Measurements from ENCODE around the gene ZBTB33. TPM values are rescaled to one million over a fixed set of nuclear protein-coding genes. Genes with fewer than 3 reads are reported as not detected.

Gene ZBTB33
- total RNA-seq, 1 donor from 2014 or later: 45.6 TPM

GRCh38 chrX:120282697-120283096 is 32.1 kb downstream of the ZBTB33 start:
- DNase-seq (ENCODE audit: low spot score): no peak
- H3K4me1 ChIP-seq: no peaks in the 10 kb centered on the region
- H3K27ac Mint-ChIP-seq: no peak overlapping the region

GRCh38 chrX:120286733-120287512 is 36.3 kb downstream of the ZBTB33 start:
- H3K27ac ChIP-seq: no peak overlapping the region
- no peak for TF ChIP-seq EZH2 (IDR thresholded peaks at IDR 0.05)
- no peak for TF ChIP-seq EZH2phosphoT487 (IDR thresholded peaks at IDR 0.05)
- TF ChIP-seq CTCF (IDR thresholded peaks at IDR 0.05): no peak
- H3K9me3 ChIP-seq (ENCODE audit: low read depth): no peaks in the 10 kb centered on the region
- H3K4me3 ChIP-seq: no peak overlapping the region
- H3K27me3 Mint-ChIP-seq (ENCODE audit: insufficient read depth, low read depth): no peaks in the 10 kb centered on the region
- no peak overlapping the region for H3K4me2 ChIP-seq
- no peaks in the 10 kb centered on the region for H3K36me3 Mint-ChIP-seq
- no peaks in the 10 kb centered on the region for H3F3A ChIP-seq (ENCODE audit: low read depth)
- H3K27me3 ChIP-seq: no peaks in the 10 kb centered on the region
- H4K20me1 ChIP-seq (ENCODE audit: low read depth): no peaks in the 10 kb centered on the region
- no peaks in the 10 kb centered on the region for H3K9me3 Mint-ChIP-seq
- H3K4me3 Mint-ChIP-seq: no peak overlapping the region
- no peaks in the 10 kb centered on the region for H3K4me1 ChIP-seq
- no peak for DNase-seq (ENCODE audit: low spot score)
- no peaks in the 10 kb centered on the region for H3K36me3 ChIP-seq
- H2AFZ ChIP-seq (replicated peaks): no peak overlapping the region
- H3K27ac Mint-ChIP-seq: no peak overlapping the region
- H3K79me2 ChIP-seq (ENCODE audit: low read depth): no peaks in the 10 kb centered on the region
- peaks cover 6% of the 10 kb centered on the region for H3K4me1 Mint-ChIP-seq
- no peak overlapping the region for H3K9ac ChIP-seq

More at GRCh38 chrX:120282697-120283096, 32.1 kb downstream of the ZBTB33 start:
- H3K36me3 Mint-ChIP-seq: peaks cover 2% of the 10 kb centered on the region
- Histone ChIP-seq H3K4me3 (no peak overlapping the region), H3K9me3 (ENCODE audit: low read depth) (no peaks in the 10 kb centered on the region), H3K9ac (no peak overlapping the region), H3K79me2 (ENCODE audit: low read depth) (no peaks in the 10 kb centered on the region), H3K4me2 (no peak overlapping the region), H3K27me3 (no peaks in the 10 kb centered on the region), H3K27ac (no peak overlapping the region), H4K20me1 (ENCODE audit: low read depth) (no peaks in the 10 kb centered on the region), H3K36me3 (no peaks in the 10 kb centered on the region), H2AFZ (replicated peaks) (no peak overlapping the region), H3F3A (ENCODE audit: low read depth) (no peaks in the 10 kb centered on the region)
- H3K27me3 Mint-ChIP-seq (ENCODE audit: insufficient read depth, low read depth): peaks cover 3% of the 10 kb centered on the region
- no peaks in the 10 kb centered on the region for H3K9me3 Mint-ChIP-seq
- H3K4me3 Mint-ChIP-seq: no peak overlapping the region
- TF ChIP-seq EZH2 (IDR thresholded peaks at IDR 0.05) (no peak), EZH2phosphoT487 (IDR thresholded peaks at IDR 0.05) (no peak), CTCF (IDR thresholded peaks at IDR 0.05) (no peak)
- peaks cover 3% of the 10 kb centered on the region for H3K4me1 Mint-ChIP-seq

GRCh38 chrX:120287513-120288112 is 37.0 kb downstream of the ZBTB33 start:
- no peaks in the 10 kb centered on the region for H3K9me3 ChIP-seq (ENCODE audit: low read depth)
- TF ChIP-seq EZH2 (IDR thresholded peaks at IDR 0.05) (no peak), CTCF (IDR thresholded peaks at IDR 0.05) (no peak), EZH2phosphoT487 (IDR thresholded peaks at IDR 0.05) (no peak)

More at GRCh38 chrX:120287513-120288112, 37.0 kb downstream of the ZBTB33 start:
- H3K36me3 Mint-ChIP-seq: no peaks in the 10 kb centered on the region
- Histone ChIP-seq H3F3A (ENCODE audit: low read depth) (no peaks in the 10 kb centered on the region), H3K79me2 (ENCODE audit: low read depth) (no peaks in the 10 kb centered on the region), H3K27ac (no peak overlapping the region), H3K9ac (no peak overlapping the region), H3K4me3 (no peak overlapping the region), H3K36me3 (no peaks in the 10 kb centered on the region), H3K4me1 (no peaks in the 10 kb centered on the region), H3K27me3 (no peaks in the 10 kb centered on the region), H3K4me2 (no peak overlapping the region), H4K20me1 (ENCODE audit: low read depth) (no peaks in the 10 kb centered on the region), H2AFZ (replicated peaks) (no peak overlapping the region)
- no peak overlapping the region for H3K4me3 Mint-ChIP-seq
- H3K4me1 Mint-ChIP-seq: peaks cover 6% of the 10 kb centered on the region
- DNase-seq (ENCODE audit: low spot score): no peak
- H3K27me3 Mint-ChIP-seq (ENCODE audit: insufficient read depth, low read depth): no peaks in the 10 kb centered on the region
- no peaks in the 10 kb centered on the region for H3K9me3 Mint-ChIP-seq
- no peak overlapping the region for H3K27ac Mint-ChIP-seq
